Keratinocyte (primary cell): ENCODE measurements around the gene LCP2. TPM values are rescaled to one million over a fixed set of nuclear protein-coding genes. Genes with fewer than 3 reads are reported as not detected.

Source experiments
- DNase-seq: peaks from one replicate; pipeline ENCODE4 v3.0.0-alpha.2; 2011; ENCODE audit warnings: low read depth, missing footprints, low spot score
- FAIRE-seq: peaks from 2 replicates; lab custom pipeline; 2011; peaks lifted over from hg19 to GRCh38; lab: Jason Lieb, UNC
- H2AFZ ChIP-seq: 2 replicates; pipeline ENCODE4 v1.6.0; 2012; ENCODE audit warnings: low read length, control low read depth, inconsistent platforms; ENCODE audit not compliant: control insufficient read depth
- H3K27ac ChIP-seq: 2 replicates; pipeline ENCODE4 v1.5.1; 2011; ENCODE audit warnings: low read length; ENCODE audit not compliant: control insufficient read depth, insufficient read depth
- H3K27me3 ChIP-seq: 3 replicates; pipeline ENCODE4 v1.6.0; 2011; ENCODE audit warnings: low read length; ENCODE audit not compliant: control insufficient read depth, insufficient read depth; ENCODE audit errors: extremely low read depth
- H3K36me3 ChIP-seq, 2 experiments: 2 replicates in 1 of 2; 3 replicates in 1 of 2; pipeline ENCODE4 v1.5.1; 2011; ENCODE audit warnings: low read length in 2 of 2, mild to moderate bottlenecking in 1 of 2; ENCODE audit not compliant: control insufficient read depth in 2 of 2, insufficient read depth in 2 of 2; ENCODE audit errors: extremely low read depth in 1 of 2
- H3K4me1 ChIP-seq: 3 replicates; pipeline ENCODE4 v1.5.1; 2011; ENCODE audit warnings: low read length; ENCODE audit not compliant: control insufficient read depth, insufficient read depth; ENCODE audit errors: extremely low read depth
- H3K4me2 ChIP-seq: 3 replicates; pipeline ENCODE4 v1.6.0; 2011; ENCODE audit warnings: low read depth, low read length; ENCODE audit not compliant: control insufficient read depth, insufficient read depth; ENCODE audit errors: extremely low read depth
- H3K4me3 ChIP-seq, 3 experiments: fragments of 200-600 bp in 1 of 3; sonication (generic) in 1 of 3; 2 replicates in 2 of 3; 3 replicates in 1 of 3; pipeline ENCODE4 v1.5.1; 2011 to 2016; ENCODE audit warnings: low read length in 3 of 3, mild to moderate bottlenecking in 3 of 3, control low read depth in 2 of 3, inconsistent platforms in 1 of 3, low read depth in 1 of 3, mixed read lengths in 1 of 3, mixed run types in 1 of 3, moderate library complexity in 1 of 3; ENCODE audit not compliant: control insufficient read depth in 2 of 3, insufficient read depth in 2 of 3; ENCODE audit errors: extremely low read depth in 1 of 3
- H3K79me2 ChIP-seq: 2 replicates; pipeline ENCODE4 v1.6.0; 2012; ENCODE audit warnings: low read length; ENCODE audit not compliant: control insufficient read depth, insufficient read depth
- H3K9ac ChIP-seq: 3 replicates; pipeline ENCODE4 v1.6.0; 2011; ENCODE audit warnings: low read length; ENCODE audit not compliant: control insufficient read depth, insufficient read depth; ENCODE audit errors: extremely low read depth
- H3K9me1 ChIP-seq: 3 replicates; pipeline ENCODE4 v1.6.0; 2011; ENCODE audit warnings: low read length; ENCODE audit not compliant: control insufficient read depth, insufficient read depth; ENCODE audit errors: extremely low read depth
- H3K9me3 ChIP-seq: 2 replicates; pipeline ENCODE4 v1.5.1; 2012; ENCODE audit warnings: low read depth, low read length; ENCODE audit not compliant: control insufficient read depth
- H4K20me1 ChIP-seq: 3 replicates; pipeline ENCODE4 v1.6.0; 2011; ENCODE audit warnings: low read length; ENCODE audit not compliant: control insufficient read depth, insufficient read depth; ENCODE audit errors: extremely low read depth
- CTCF ChIP-seq, 3 experiments: IDR thresholded peaks in 1 of 3; conservative IDR thresholded peaks in 1 of 3; optimal IDR thresholded peaks in 1 of 3; 2 replicates in 2 of 3; 3 replicates in 1 of 3; pipeline versions ENCODE3 to v1.5.1; 2011; ENCODE audit warnings: low read length in 3 of 3, mild to moderate bottlenecking in 3 of 3, moderate library complexity in 2 of 3, control low read depth in 1 of 3, inconsistent platforms in 1 of 3; ENCODE audit not compliant: insufficient read depth in 2 of 3; ENCODE audit errors: extremely low read depth in 1 of 3
- EZH2 ChIP-seq: IDR thresholded peaks from one replicate; pipeline ENCODE4 v1.6.1; 2012; ENCODE audit warnings: inconsistent platforms, mild to moderate bottlenecking, low read length, moderate library complexity
- dilution Hi-C: fragments of 300-500 bp; cut with MboI; formaldehyde crosslinking; loops from one replicate; pipeline ENCODE4 v1.7.0; 2020; ENCODE audit warnings: low sequenced_read_pairs; ENCODE audit not compliant: extremely low pct_ligation_motif_present
- polyA plus RNA-seq, 5 experiments: library from polyadenylated mRNA; depleted of rRNA in 3 of 5; stranded (reverse) in 3 of 5; stranded (forward) in 1 of 5; unstranded in 1 of 5; fragments of >200 nt; gene quantifications; 1 replicate in 1 of 5; 2 replicates in 3 of 5; 3 replicates in 1 of 5; pipeline versions ENCODE4 v1.2.1 to v1.2.3, GENCODE V29; 2011 to 2012; ENCODE audit warnings: missing spikeins in 2 of 5, low read depth in 1 of 5, low replicate concordance in 1 of 5

Gene LCP2
- polyA plus RNA-seq, 1 donor (not counting 4 experiments of a cell fraction or from before 2014, with no cell fraction given), result not detected

GRCh38 chr5:170263906-170264305, 33.7 kb downstream of the LCP2 start:
- DNase-seq (no peak), FAIRE-seq (no peak)
- dilution Hi-C loops, result no loop called here
- H4K20me1 ChIP-seq, result no peaks in the 10 kb centered on the region
- H3K36me3 ChIP-seq, result no peaks in the 10 kb centered on the region
- H3K4me3 ChIP-seq, result no peak overlapping the region
- H3K9me1 ChIP-seq, result no peaks in the 10 kb centered on the region
- H3K27ac ChIP-seq, result no peak overlapping the region
- H3K27me3 ChIP-seq, result peaks cover 16% of the 10 kb centered on the region
- no peaks in the 10 kb centered on the region for H3K79me2 ChIP-seq
- H3K4me1 ChIP-seq, result no peaks in the 10 kb centered on the region
- no peak for TF ChIP-seq CTCF (optimal IDR thresholded peaks at IDR 0.05 in 1 of 3, IDR thresholded peaks at IDR 0.05 in 1 of 3, conservative IDR thresholded peaks at IDR 0.05 in 1 of 3; ENCODE audit: extremely low read depth in 1 of 3, insufficient read depth in 2 of 3, low read length in 3 of 3)
- no peak for TF ChIP-seq EZH2
- H3K9ac ChIP-seq, result no peak overlapping the region
- no peak overlapping the region for H3K4me2 ChIP-seq
- H2AFZ ChIP-seq, result no peak overlapping the region
- no peaks in the 10 kb centered on the region for H3K9me3 ChIP-seq

GRCh38 chr5:170262061-170263045, 35.2 kb downstream of the LCP2 start:
- Histone ChIP-seq H2AFZ (no peak overlapping the region), H3K27me3 (peaks cover 11% of the 10 kb centered on the region), H3K27ac (no peak overlapping the region), H4K20me1 (no peaks in the 10 kb centered on the region), H3K4me2 (no peak overlapping the region), H3K9ac (no peak overlapping the region), H3K4me3 (no peak overlapping the region), H3K79me2 (no peaks in the 10 kb centered on the region), H3K9me3 (no peaks in the 10 kb centered on the region), H3K4me1 (no peaks in the 10 kb centered on the region), H3K9me1 (no peaks in the 10 kb centered on the region), H3K36me3 (no peaks in the 10 kb centered on the region)
- no peak for TF ChIP-seq EZH2
- TF ChIP-seq CTCF (optimal IDR thresholded peaks at IDR 0.05 in 1 of 3, IDR thresholded peaks at IDR 0.05 in 1 of 3, conservative IDR thresholded peaks at IDR 0.05 in 1 of 3; ENCODE audit: extremely low read depth in 1 of 3, insufficient read depth in 2 of 3, low read length in 3 of 3), result no peak
- no peak for FAIRE-seq
- dilution Hi-C loops, result no loop called here
- no peak for DNase-seq
